HG02623 (cell line): ENCODE results near the gene UTS2R.

Experiments used
- ATAC-seq: cut with Tn5 transposase; IDR thresholded peaks from one replicate; pipeline ENCODE4 v1.9.1; 2021; ENCODE audit warnings: moderate library complexity; ENCODE audit not compliant: unreplicated experiment

Gene UTS2R

GRCh38 chr17:82388223-82388921 is 16.8 kb downstream of the UTS2R start:
- ATAC-seq = no peak

GRCh38 chr17:82388922-82389283 is 17.3 kb downstream of the UTS2R start:
- no peak for ATAC-seq

- ATAC-seq = no peak
These were observed 17.8 kb downstream of the UTS2R start for GRCh38 chr17:82389379-82389778.

- no peak for ATAC-seq
These were observed 18.7 kb downstream of the UTS2R start for GRCh38 chr17:82390015-82390859.

GRCh38 chr17:82390860-82391435 is 19.4 kb downstream of the UTS2R start:
- ATAC-seq = no peak

GRCh38 chr17:82391496-82392066 is 20.0 kb downstream of the UTS2R start:
- no peak for ATAC-seq

GRCh38 chr17:82392209-82392920 is 20.8 kb downstream of the UTS2R start:
- no peak for ATAC-seq

- no peak for ATAC-seq
These were observed 21.4 kb downstream of the UTS2R start for GRCh38 chr17:82392941-82393340.

GRCh38 chr17:82394278-82394677 is 22.7 kb downstream of the UTS2R start:
- no peak for ATAC-seq

- ATAC-seq = no peak
These were observed 25.3 kb downstream of the UTS2R start for GRCh38 chr17:82396601-82397435.

GRCh38 chr17:82397449-82398335 is 26.1 kb downstream of the UTS2R start:
- no peak for ATAC-seq

GRCh38 chr17:82399041-82399441 is 27.5 kb downstream of the UTS2R start:
- ATAC-seq = no peak

- no peak for ATAC-seq
These were observed 28.1 kb downstream of the UTS2R start for GRCh38 chr17:82399601-82400101.

GRCh38 chr17:82400206-82400605 is 28.6 kb downstream of the UTS2R start:
- ATAC-seq = no peak

GRCh38 chr17:82400830-82401229 is 29.3 kb downstream of the UTS2R start:
- ATAC-seq = no peak

- peak; percentile 62 for ATAC-seq
These were observed 31.3 kb downstream of the UTS2R start for GRCh38 chr17:82402865-82403264.

- ATAC-seq = no peak
These were observed 32.4 kb downstream of the UTS2R start for GRCh38 chr17:82403662-82404660.

GRCh38 chr17:82405051-82405450 is 33.5 kb downstream of the UTS2R start:
- no peak for ATAC-seq
